GM21825 (cell line): ENCODE results near the gene C14orf93.
A peak's percentile ranks its signal among the peaks of the same experiment; 100 is the strongest.

Source experiments
- ATAC-seq: cut with Tn5 transposase; IDR thresholded peaks from one replicate; pipeline ENCODE4 v1.9.1; 2021; ENCODE audit warnings: mild to moderate bottlenecking, moderate library complexity; ENCODE audit not compliant: unreplicated experiment

C14orf93 gene

GRCh38 chr14:22996768-22997654, 12.9 kb downstream of the C14orf93 start:
- no peak for ATAC-seq

- no peak for ATAC-seq
Measured at GRCh38 chr14:22995889-22996625, 13.9 kb downstream of the C14orf93 start.

- ATAC-seq: no peak
Measured at GRCh38 chr14:22994762-22995275, 15.1 kb downstream of the C14orf93 start.

GRCh38 chr14:22993517-22993916, 16.4 kb downstream of the C14orf93 start:
- ATAC-seq: no peak

GRCh38 chr14:22991852-22992251, 18.1 kb downstream of the C14orf93 start:
- ATAC-seq: no peak

GRCh38 chr14:22987291-22987690, 22.7 kb downstream of the C14orf93 start:
- no peak for ATAC-seq

GRCh38 chr14:22986508-22987054, 23.4 kb downstream of the C14orf93 start:
- no peak for ATAC-seq

GRCh38 chr14:22985894-22986507, 23.9 kb downstream of the C14orf93 start:
- ATAC-seq: no peak

GRCh38 chr14:22984959-22985658, 24.8 kb downstream of the C14orf93 start:
- ATAC-seq: no peak

- ATAC-seq: peak; percentile 48
Measured at GRCh38 chr14:22982477-22983245, 27.3 kb downstream of the C14orf93 start, which contains the start of gene AJUBA. AJUBA (minus strand) TSS chr14:22982551; CDS start chr14:22982266, 285 bp downstream.

GRCh38 chr14:22981876-22982476, 28.0 kb downstream of the C14orf93 start:
- peak; percentile 7 for ATAC-seq

- no peak for ATAC-seq
Measured at GRCh38 chr14:22981090-22981875, 28.7 kb downstream of the C14orf93 start.

GRCh38 chr14:22980672-22981089, 29.3 kb downstream of the C14orf93 start:
- no peak for ATAC-seq

GRCh38 chr14:22979748-22980392, 30.1 kb downstream of the C14orf93 start:
- ATAC-seq: no peak

- ATAC-seq: no peak
Measured at GRCh38 chr14:22978981-22979671, 30.8 kb downstream of the C14orf93 start.

GRCh38 chr14:22978487-22978837, 31.5 kb downstream of the C14orf93 start:
- no peak for ATAC-seq
